ENCODE data around the gene FER1L5.

DNA sequence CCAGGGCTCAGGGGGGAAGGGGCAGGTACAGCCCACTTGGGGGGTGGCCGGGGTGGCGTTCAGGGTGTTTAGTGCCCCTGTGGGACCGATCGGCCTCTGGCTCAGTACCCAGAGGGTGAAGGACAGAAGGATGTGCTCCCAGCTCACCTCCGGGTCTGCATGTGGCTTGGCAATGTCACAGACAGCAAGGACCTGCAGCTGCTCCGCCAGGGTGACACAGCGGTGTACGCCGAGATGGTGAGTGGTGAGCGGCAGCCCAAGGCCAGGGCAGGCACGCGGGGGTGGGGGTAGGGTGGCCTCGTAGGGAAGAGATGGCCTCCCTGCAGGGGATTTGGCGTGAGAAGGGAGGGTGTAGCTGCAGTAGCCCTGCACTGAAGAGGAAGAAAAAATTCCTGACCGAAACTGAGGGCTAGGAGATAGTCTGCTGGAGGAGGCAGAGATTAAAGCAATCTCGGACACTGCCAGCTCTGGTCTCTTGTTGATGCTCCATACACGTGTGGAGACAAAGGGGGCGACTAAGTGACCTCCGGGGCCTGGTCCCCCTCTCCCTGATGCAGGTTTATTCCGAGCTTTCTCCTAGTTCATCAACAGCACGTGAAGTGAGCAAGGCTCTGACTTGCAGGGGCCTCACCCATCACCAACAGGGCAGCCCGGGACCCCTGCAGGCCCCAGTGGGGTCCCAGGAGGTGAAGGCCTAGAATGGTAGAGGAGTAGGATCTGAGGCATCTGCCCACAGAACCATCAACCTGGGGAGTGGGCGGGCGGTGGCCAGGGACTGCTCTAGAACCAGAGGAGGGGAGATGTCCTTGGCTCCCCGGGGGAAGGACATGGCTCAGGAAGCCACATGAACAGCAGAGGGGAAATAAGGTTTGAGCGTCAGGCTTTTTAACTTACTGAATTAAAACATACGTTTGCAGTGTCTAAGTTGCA, 45.4 kb downstream of the FER1L5 start:
- no peak for TF ChIP-seq GATA2 (IDR thresholded peaks at IDR 0.05; ENCODE audit: low read depth, low read length)
- no peak for TF ChIP-seq GATA3 (IDR thresholded peaks at IDR 0.05; ENCODE audit: low read depth, low read length)
